Stimulated activated CD8-positive, alpha-beta memory T cell treated with anti-CD3 and anti-CD28 coated beads, Interleukin-7, amount 100 ng/mL, for 48 hours (primary cell): ENCODE measurements around the gene ADGRG6.

ENCODE experiments used
- DNase-seq, 2 donors: peaks; one replicate each; pipeline ENCODE4 v3.0.0-alpha.2; 2020; ENCODE audit warnings: low read depth in 1 of 2; ENCODE audit errors: extremely low read depth in 1 of 2

ADGRG6 gene

DNA sequence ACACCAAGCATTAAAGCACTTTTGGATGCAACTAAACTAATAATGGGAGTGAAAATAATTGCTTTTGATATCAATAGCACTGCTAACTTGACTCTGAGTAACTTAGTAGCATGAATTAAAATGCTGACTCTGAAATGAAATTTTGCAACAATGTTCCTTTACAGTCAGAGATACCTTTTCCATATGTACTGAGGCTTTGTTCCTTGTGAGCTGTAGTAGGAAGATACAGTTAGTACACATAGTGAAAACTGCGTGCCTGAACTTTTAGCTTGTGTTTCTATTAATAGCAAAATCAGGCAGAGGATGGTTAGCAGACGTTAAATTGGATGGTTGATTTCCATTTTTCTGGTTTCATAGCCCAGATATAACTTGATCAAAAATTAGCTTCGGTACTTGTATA is 18.6 kb downstream of the ADGRG6 start:
- no peak for DNase-seq

DNA sequence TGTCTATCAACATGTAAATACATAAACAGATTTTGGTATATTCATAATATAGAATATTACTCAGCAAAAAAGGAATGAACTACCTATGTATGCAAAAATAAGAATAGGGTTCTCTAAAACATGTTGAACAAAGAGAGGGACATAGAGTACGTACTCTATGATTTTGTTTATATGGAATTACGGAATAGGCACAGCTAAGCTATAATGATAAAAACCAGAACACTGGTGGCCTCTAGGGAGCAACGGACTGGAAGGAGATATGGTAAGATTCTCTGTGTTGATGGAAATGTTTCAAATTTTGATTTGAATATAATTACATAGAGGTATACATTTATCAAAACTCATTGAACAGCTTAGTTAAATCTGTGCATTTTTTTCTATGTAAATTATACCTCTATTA is 19.6 kb downstream of the ADGRG6 start:
- DNase-seq, result no peak

DNA sequence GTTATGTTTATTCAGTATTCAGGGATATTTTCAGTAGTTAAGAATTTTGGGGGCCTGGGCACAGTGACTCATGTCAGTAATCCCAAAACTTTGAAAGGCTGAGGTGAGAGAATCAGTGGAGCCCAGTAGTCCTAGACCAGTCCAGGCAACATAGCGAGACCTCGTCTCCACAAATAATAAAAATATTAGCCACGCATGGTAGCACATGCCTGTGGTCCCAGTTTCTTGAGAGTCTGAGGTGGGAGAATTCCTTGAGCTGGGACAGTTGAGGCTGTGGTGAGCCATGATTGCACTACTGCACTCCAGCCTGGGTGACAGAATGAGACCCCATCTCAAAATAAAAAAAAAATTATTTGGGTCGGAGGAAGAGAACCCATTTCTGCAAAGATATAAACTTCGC is 20.3 kb downstream of the ADGRG6 start:
- DNase-seq, result no peak

DNA sequence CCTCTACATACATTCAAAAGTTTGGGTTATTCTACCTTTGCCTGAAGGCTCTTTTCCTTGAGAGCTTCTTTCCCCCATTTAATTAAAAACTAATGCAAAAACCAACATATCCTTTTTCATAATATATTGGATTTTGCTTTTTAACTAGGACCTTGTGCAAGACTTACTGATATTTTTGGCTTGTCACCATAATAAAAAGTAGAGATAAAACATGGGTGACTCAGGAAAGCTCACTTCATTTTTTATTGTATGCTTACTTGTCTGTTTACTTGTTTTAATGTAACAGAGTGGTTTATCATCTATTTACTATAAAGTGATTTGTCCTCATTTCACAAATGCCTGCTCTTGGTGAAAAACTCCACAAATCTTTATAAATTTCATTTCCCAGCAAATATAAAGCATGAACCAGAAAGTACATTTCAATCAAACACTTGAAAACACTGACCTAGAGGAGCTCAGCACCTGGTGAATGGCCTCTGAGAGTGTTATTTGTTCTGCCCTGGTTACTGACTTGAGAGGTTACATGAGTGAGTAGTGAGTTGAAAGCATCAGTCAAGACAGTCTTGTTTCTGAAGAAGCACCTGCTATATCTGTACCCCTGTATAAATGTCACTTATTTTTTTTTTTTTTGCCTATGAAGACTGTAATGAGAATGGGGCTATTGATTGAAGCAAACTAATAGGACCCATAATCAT is 20.8 kb downstream of the ADGRG6 start:
- no peak for DNase-seq

DNA sequence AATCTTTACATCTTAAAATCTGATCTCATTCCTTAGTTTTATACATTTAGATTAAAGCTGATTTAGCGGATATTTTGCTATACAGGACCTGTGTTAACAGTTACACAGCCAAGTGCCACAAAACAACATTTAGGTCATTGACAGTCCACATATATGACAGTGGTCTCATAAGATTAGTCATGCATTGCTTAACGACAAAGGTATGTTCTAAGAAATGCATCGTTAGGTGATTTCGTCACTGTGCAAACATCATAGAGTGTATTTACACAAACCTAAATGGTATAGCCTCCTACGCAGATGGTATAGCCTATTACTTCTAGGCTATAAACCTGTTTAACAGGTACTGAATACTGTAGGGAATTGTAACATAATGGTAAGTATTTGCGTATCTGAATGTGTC is 21.6 kb downstream of the ADGRG6 start:
- no peak for DNase-seq

DNA sequence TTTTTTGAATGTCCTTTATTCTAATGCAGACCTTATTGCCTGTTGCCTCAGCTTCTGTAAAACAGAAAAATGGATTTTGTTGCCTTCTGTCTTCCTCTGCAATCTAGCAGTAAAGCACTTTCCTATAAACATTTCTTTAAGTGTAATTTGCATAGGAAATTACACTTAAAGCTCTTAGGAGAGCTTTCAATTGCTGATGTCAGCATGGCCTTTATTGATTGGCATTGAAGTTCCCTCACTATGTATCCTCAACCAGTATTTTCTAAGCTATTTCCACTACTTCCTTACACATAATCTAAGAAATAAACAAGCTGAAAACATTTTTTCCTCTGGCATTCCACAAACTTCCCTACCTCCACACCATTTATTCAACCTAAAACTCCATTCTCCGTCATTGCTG is 22.3 kb downstream of the ADGRG6 start:
- no peak for DNase-seq

DNA sequence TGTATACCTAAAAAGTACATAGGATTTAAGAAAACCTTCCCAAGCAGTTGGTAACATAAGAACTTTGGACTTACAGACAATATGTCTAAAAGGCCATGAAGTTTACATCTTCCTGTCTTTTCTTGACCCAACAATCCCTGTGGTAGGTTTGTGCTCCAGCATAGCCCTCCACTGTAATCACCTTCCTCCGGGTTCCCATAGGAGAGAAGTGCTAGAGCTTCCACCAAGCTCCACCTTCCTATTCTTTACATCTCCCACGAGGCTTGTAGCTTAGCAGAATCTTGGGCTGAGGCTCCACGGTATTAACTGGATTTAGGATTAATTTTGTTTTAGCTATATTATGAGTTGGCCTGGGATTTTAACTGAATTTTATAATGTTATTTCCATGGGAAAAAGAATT is 23.3 kb downstream of the ADGRG6 start:
- DNase-seq, result no peak

DNA sequence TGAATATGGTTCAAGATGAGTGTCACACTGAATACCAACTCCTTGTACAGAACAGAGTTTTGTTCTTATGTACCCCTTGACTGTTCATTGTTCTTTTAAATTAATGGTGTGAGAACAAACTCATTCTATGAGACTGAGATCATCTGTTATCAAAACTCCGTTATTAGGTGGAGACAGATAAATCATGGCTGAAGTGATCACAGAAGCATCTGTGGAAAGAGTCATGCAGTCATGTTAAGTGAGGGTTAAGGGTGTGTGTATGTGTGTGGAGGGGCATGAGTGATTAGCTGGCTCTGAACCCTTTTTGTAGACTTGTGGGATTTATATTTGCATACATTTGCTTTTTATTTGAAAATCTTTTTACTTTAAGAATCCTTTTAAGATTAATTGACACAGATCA is 24.7 kb downstream of the ADGRG6 start:
- no peak for DNase-seq

DNA sequence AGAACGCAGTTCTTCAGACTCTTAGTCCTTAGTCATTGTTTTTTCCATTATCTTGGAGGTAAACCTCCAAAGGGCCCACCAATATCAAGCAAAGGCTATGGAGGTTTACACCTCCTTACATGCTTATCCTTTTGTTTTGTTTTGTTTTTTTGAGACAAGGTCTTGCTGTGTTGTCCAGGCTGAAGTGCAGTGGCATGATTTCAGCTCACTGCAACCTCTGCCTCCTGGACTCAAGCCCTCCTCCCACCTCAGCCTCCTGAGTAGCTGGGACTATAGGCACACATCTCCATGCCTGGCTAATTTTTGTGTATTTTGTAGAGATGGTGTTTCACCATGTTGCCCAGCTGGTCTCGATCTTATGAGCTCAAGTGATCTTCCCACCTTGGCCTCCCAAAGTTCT is 26.3 kb downstream of the ADGRG6 start:
- no peak for DNase-seq

DNA sequence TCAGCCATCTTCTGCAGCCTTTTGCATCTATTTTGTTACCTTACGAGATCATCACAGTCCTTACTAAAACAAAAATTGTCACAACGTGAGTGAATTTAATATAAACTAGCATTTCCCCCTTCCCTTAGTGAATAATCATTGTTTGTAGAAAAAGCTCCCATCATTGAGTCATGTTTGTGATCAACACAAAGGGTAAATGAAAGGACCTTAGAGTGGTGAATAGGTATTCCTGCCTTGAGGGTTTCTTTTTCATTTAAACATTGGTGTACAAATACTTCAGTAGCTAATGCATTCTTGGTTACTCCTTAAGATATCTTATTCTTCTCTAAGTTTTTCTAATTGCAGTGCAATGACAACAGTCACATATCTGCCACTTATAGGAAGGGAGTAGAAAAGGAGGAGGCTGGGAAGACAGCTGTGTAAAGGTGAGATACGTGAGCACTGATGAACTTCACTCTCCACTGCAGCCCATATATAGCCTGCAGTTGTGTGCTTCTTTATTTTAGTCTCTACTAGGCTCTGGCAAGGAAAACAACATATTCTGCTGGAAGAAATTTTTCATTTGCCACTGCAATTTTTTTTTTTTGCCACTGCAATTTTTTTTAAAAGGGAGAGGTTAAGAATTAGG is 27.8 kb downstream of the ADGRG6 start:
- no peak for DNase-seq

DNA sequence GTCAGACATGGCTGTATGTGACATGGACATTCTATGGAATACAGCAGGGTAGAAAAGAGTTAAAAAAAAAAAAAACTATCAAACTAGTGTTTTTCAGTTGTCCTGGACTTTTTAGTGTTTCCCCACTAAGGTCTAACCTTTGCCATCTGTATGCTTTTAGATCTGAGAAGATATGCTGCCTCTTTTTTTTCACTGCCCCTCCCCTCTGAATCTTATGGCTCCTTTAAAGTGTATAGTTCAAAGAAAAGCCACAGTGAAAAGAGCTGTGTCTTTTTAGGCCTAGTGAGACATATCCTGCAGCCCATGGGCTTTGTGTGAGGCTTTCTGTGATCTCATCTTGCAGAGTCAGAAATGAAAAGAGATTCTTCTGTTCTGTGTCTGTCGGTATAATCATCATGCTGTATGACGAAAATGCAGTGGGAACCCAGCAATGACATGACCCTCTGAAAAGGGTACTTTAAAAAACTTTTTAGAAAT is 29.3 kb downstream of the ADGRG6 start:
- DNase-seq, result peak in 1 of 2 donors; percentile 19

DNA sequence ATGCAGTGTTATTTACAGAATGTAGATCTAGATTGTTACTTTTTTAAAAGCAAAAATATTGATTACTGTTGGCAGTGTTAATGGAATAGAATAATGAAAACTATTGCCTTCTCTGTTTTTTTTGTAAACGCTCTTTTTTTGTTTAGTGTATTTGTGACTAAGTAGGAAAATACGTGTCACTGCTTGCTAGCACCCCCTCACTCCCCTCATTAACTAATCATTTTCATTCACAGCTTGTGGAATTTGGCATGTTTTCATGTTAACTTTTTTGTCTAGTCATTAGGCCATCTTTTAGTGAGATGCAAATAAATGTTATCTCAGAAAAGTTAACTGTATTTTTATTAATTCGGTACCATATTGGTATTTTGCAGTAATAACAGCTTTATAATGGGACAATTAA is 29.8 kb downstream of the ADGRG6 start:
- no peak for DNase-seq

DNA sequence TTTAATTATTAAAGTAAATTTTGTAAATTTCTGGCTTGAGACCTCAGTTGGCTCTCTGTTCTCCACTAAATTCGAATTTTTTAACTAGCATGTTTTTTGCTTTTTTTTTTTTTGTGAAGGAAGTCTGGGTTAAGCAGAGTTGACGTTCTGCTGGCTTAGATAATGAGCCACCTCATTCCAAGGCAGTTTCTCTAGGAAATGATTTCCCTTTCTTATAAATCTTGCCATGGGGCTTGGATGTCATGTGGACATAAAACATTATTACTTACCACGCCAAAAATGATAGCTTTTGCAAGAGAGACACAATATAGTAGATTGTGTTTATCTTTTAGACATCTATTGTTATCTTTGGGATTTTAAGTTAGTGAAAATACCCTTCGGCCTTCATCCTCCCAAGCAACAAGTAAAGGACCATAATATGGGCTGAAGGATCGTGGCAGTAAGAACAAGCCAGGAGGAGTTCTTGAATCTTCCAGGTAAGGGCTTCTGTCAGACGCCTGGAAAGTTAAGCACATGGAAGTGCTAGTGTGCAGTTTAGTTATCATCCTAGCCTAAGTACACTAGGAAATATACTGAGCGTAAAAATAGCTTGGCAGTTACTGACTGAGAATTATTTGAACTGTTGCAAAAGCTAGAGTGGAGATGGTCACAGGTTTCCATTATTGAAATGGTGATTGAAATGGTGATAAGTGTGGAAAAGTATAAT is 30.7 kb downstream of the ADGRG6 start:
- DNase-seq, result no peak

DNA sequence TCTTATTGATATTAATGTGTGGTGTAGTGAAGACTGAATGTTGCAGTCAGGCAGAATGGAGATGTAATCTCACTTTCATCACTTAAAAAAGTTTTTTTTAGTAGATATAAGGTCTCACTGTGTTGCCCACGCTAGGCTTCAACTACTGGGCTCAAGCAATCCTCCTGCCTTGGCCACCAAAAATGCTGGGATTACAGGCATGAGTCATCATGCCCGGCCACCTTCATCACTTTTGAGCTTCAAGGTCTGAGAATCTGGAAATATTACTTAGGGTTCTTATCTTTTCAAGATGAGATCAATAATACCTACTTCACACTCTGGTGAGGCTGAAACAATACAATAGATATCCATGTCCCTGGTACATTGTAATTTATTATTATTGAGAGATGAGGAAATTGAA is 31.6 kb downstream of the ADGRG6 start:
- no peak for DNase-seq

DNA sequence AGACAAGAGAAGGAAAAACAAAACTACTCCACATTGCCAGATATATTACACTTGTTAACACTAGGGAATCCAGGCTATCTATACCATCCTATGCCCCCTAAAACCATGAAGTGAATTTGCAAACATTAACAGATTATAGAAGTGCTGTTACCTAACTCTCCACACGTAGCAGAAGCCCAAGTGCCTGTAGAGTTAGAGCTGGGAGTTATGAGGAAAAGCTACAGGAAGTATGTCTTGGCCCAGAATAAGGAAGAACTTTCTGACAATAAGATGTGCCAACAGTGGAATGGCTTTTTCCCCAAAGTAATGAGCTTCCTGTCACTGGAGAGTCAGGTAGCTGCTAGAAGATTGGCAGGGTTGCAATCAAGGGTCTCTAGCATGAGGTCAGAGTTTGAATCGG is 32.5 kb downstream of the ADGRG6 start:
- DNase-seq, result no peak

DNA sequence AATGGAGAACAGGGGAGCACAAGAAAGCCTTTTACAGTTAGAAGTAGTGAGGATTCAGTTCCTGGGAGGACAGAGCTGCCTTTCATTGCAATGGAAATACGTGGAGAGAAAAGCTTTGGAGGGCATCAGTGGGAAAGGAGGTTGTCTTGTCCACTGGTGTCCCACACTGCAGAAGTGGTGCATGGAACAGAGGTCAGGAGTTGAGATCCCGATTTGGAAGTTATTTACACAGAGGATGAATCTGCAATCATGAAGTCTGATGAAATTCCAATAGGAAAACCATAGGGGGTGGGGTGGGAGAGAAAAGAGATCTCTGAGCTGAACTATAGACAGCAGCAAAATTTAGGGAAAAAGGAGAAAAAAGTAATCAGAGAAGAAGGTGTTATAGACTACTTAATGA is 33.6 kb downstream of the ADGRG6 start:
- DNase-seq, result no peak

DNA sequence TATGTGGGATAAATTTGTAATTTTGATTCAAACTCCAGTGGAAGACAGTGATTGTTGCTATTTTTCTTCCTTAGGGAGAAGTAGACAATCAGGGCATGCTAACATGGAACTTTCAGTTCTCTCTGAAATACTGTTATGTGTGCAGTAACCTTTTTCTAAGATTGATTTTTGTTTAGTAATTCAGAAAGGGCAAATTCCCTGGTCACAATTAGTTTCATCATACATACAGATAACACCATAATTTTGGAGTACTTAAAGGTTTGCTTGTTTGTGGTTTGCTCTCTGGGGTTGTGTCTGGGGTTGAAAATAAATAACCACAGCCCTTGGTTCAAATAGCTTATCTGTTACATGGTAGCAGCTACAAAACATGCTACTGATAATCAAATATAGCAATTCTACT is 34.4 kb downstream of the ADGRG6 start:
- no peak for DNase-seq

DNA sequence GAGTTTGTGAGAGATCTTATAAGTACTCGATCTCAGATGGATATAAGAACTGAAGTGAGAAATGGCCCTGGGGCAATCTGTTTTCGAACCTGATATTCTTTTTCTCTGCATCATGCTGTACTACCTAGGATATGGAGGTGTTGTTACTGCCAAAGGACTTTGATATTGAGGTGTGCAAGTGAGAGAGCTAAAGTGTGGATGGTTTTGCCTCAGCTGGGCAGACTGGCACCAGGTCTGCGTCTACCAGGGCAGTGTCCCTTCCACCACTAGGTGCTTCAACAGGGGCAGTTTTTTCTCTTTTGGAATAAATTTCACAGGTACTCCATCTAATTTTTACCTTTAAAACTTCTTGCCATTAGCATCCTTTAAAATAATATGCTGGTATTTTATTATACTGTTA is 35.0 kb downstream of the ADGRG6 start:
- DNase-seq, result no peak

DNA sequence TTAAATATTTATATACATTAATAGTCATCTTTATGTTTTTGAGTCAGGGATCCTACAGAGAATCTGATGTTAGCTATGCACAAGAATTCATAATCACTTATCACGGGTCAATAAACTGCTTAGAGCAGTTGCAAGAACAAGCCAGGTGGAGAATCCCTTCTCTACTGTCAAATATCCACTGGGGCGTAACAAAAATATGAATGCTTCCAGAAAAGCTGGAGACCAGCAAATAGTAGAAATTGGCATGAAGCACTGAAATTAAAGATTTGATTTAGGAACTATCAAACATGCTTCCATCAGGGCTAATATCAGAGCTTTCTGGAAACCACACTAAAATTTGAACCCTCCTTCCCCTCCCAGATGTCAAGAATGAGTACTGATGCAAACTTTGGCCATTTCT is 37.3 kb downstream of the ADGRG6 start:
- DNase-seq, result no peak

DNA sequence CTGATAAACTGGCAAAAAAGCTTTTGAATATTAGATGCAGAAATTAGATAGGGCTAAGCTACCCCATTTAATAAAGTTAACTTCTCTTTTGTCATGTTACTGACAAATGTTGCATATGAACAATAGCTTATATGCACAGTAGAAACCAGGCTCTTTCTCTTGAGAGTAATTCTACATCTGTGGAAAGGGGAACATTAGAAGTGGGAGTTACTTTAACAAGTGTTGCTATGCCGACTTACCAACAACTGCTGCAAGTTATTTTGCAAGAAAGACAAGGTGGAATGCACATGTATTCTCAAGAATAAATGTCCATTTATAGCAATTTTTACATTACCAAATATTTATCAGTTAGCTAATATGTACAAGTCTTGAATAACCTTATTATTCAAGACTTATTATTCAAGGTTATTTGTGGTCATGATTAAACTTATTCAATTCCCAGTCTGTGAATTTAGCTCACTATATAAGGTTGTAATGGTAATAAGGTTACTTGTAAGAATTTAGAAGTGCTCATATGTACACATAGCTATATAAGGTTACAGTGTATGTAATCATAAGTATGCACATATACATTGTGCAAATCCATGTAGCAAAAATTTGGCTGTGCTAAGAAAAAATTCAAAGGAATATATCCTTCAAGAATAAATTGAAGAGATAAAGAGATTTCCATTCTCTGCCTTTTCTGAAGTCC is 38.3 kb downstream of the ADGRG6 start:
- no peak for DNase-seq

DNA sequence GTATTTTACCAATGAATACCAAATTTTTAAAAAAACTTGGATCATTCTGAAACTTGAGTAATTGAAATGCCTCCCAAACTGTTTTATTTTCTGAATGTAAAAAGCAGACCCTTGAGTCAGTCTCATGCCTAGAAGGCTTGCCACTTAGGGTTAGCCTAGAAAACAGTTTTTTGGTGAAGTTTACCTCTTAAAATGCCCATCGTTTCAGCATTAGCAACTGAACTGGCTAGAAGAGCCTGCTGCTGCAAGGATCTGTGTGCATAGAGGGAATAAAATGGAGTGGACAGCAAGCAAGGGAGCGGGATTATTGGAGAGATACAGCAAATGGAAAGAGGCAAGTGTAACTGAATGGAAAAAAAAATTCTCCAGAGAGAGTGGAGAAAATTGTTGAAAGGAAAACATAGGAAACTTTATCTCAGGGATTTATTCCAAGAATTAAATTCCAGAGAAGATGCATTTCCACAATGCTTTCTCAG is 40.1 kb downstream of the ADGRG6 start:
- DNase-seq, result no peak

DNA sequence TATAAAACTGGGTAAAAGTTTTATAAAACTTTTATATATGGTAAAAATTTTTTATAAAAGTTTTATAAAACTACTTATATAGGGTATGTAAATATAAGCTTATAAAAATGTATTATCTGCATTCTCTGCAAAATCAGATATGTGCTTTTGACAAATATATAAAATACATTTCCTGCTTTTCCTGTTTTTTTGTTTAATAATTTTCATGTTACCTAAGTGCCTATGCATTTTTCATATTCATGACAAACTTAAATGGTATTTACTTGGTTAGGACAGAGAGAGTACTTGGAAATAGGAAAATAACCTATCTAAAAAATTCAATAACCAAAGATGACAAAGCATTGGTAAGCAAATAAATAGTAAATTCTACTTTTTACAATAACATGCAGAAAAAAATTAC is 41.2 kb downstream of the ADGRG6 start:
- no peak for DNase-seq
